HG02798 (cell line): ENCODE results near the gene THSD4.
"Not testable (repeated sequence)": the region's sequence is repeated elsewhere in the genome, so short reads cannot be mapped to it uniquely, and the experiment has no call there.

Experiments
- ATAC-seq: cut with Tn5 transposase; IDR thresholded peaks from one replicate; pipeline ENCODE4 v1.9.1; 2021; ENCODE audit warnings: mild to moderate bottlenecking; ENCODE audit not compliant: unreplicated experiment, poor library complexity

Gene THSD4

DNA sequence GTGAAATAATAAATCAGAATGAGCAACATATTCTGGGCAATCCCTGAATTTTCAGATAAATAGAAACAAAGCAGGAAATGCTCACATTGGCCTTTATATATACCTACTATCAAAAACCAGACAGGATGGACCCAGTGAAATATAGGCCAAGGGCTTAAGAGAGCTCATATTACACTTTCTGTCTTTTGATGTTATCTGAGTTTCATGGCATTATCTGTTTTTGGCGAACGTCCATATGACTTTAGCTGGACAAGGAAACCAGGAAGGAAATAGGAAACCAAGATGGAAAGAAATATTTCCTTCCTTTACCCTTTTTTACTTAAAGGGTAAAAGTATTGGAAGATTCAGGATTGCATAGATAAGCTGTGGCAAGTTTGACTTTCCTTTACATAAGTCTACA is 274.8 kb downstream of the THSD4 start:
- no peak for ATAC-seq

DNA sequence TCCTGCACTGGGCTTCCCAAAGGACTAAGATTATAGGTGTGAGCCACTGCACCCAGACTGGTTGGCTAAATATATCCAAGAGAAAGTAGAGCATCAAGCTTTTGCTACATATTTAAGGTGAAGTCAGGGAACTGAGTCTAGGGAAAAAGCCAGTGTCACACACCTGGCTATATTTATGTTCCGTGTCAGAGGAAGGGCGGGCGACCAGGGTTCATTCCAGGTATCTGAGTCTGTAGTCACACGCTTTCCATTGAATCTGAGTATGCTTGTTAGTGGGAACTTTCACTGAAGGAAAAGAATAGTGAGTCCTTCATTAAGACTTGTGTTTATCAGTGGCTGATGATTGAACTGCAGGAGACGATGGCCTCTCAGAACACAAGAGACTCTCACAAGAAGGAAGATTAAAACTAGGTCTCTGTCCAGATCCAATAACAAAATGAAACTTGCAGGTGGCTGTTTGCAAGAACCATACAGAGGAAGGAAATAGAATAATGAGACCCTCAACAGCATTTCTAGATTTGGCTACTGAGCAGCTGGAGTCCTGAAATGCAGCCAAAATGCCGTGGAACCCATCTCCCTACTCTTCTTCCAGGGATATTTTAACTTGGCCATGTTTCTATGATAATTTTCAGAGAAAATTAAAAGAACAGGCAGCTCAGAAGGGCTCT is 276.3 kb downstream of the THSD4 start:
- no peak for ATAC-seq

DNA sequence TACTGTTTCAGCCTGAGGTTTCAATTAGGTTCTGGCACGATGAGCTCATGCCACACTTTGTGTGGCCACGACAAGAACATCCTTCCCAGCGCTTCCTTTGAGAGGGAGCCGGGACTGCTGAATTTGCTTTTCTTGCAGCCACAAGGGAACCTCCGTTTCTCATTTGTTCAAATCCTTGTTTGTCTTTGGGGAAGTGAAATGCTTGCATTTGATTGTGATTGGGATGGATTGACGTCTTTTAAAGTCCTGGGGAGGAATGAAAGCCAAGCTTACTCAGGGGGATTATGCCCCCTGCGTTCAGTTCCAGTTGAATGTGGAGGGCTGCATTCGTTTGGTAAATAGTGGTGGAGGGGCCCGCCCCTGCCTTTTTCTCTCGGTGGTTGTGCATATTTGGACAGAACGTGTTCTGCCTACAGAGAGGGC is 277.6 kb downstream of the THSD4 start:
- ATAC-seq: no peak

DNA sequence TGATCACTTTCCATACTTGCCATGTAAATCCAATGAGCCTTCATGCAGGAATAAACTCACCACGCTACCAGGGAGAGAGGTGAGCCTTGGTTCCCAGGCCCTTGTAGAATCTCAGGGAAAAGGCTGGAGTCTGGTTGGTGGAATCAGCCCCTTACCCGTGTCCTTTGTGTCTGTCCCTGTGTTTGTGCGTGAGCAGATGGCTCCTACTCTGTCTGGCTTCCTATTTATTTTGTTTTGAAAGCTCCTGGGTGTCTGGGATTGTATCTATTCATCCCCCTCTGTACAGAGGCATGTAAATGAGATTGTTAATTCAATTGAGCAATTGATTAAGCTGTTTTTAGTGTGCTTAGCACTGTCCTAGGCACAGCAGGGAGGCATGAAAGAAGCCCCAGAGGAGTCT is 278.1 kb downstream of the THSD4 start:
- no peak for ATAC-seq

DNA sequence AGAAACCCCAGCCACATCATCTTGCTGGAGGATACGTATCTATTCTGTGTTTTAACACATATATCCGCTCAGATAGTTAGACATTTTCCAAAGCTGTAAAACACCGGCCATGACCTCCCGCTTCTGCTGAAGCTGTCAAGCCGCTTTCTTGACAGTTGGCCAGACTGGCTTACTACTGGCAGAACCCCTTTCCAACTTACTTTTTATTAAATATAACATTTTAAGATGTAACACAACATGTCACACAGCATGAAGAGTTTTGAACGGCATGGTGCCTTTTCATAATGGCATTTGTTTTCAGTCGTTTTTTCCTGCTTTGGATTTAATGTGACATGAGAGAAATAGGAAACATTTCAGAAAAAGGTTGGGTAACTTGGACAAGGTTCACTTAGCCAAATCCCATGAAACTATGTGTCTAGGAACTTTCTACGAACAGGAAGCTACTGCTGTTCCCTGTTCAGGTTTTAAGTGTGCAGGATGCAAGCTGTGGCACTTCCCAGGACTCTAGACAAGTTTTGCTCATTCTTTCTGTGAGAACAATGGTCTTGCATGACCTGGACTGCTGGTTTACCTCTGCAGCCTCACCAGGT is 281.4 kb downstream of the THSD4 start:
- ATAC-seq: no peak

DNA sequence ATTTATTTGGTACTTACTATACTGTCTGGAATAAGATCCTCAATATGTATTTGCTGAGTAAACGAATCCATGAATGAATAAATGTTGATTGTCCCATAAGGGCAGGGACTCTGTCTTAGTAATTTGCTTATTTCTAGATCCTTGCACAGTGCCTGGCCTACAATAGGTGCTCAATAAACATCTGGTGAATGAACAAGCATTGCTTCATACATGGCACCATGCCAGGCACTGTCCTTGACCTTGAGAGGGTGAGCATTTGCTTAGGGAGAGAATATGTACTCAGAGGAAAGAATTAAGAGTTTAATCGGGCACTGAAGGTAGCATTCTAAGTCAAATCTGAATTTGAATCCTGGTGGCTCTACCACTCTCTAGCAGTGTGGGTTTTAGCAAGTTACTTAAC is 282.1 kb downstream of the THSD4 start:
- ATAC-seq: no peak

DNA sequence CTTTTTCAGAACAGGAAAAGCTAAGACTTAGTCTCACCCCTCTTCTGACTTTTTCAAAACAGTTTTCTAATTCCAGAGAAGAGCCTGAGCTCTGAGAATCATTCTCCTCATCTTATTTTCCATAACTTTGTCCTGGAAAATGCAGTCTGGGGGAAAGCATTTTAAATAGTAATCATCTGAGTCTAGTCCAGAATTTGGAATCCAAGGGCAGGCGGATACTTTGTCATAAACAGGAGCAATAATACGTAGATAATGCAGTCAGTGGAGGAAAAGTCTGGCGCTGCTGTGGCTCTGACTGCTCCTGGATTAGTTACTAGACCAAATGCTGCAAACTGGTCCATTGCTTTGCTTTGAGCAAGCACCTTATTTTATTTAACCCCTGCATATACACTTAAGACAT is 285.0 kb downstream of the THSD4 start:
- no peak for ATAC-seq

DNA sequence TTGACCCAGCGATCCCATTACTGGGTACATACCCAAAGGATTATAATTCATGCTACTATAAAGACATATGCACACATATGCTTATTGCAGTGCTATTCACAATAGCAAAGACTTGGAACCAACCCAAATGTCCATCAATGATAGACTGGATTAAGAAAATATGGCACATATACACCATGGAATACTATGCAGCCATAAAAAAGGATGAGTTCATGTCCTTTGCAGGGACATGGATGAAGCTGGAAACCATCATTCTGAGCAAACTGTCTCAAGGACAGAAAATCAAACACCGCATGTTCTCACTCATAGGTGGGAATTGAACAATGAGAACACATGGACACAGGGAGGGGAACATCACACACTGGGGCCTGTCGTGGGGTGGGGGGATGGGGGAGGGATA is 286.5 kb downstream of the THSD4 start:
- not testable (repeated sequence) for ATAC-seq

DNA sequence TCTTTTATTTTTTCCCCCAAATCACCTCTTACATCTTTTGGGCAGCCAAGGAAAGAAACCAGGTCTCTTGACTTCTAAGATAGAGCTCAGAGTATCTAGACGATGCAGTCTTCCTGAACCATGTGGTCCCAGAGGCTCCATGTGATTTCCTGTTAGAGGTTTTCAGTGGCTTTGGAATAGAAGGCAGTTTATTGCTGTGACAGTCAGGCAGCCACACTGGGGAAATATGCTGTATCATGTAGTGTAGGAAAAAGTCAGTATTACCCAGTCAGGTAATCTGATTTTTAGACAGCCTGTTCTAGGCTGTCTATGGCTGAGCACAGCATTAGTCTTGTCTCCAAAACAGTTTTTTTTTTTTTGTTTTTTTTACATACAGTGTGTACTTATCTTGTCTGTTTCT is 294.3 kb downstream of the THSD4 start:
- ATAC-seq: no peak

DNA sequence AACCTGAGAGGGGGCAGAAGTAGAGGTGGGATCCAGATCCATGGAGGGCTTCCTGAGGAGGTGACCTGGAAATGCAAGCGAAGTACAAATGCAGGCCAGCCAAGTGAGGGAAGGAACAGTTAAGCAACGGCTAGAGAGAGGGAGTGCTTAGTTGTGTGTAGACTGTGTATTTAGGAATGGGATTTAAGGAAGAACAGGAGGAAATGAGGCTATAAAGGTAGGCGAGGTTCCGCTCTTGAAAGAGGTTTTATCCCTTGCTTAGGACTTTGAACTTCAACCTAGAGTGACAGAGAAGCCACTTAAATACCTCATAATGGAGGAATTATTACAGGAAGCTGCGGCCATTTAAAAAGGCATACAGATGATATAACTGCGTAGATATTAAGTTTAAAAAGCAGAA is 295.1 kb downstream of the THSD4 start:
- ATAC-seq: no peak

DNA sequence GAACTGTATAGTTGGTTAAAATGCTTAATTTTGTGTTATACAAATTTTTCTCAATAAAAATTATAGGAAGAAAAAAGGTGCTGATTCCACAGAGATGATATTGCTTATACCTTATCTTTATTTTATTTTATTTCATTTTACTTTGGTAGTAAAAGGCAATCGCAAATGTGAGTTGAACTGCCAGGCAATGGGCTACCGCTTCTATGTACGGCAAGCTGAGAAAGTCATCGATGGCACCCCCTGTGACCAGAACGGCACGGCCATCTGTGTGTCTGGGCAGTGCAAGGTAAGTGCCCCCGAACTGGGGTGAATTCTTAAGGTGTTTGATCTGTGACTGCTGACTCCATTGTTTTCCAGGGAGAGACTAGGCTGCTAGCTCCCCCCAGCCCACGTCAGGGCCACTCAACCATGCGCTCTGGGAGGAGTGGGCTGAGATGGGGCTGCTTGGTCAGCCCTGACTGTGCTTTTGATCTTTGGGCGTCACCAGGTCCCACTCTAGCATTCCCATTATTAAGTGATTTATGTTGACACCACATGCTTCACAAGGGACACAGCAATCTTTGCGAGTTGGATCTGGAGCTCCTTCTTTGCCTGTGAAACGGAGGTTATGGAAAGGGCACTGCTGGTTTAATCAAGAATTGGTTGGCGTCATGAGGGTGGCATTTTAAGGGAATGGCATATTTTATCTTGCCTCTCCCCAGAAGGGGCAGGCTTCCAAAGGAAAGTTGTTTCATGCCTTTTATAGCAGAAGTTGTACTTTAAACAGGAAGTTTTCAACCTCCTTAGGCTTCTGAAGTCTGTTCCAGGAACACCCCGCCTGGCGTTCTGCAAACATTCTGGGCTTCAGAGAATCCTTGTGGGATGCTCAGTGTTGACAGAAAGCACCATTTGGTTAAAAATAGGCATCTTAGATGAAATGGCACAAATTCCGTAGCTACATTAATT is 296.5 kb downstream of the THSD4 start:
- no peak for ATAC-seq

DNA sequence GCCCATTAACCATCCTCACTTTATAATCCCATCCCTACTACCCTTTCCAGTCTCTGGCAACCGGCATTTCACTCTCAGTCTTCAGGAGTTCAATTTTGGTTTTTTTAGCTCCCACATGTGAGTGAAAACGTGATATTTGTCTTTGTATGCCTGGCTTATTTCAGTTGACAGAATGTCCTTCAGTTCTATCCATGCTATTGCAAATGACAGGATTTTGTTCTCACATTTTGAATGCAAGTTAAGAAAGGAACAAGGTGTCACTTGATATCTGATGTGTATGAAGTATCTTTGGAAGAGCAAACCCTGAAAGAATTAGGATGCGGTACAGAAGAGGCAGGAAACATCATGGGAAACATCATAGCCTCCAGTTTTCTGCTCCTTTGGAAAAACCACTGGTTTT is 298.1 kb downstream of the THSD4 start:
- ATAC-seq: no peak

DNA sequence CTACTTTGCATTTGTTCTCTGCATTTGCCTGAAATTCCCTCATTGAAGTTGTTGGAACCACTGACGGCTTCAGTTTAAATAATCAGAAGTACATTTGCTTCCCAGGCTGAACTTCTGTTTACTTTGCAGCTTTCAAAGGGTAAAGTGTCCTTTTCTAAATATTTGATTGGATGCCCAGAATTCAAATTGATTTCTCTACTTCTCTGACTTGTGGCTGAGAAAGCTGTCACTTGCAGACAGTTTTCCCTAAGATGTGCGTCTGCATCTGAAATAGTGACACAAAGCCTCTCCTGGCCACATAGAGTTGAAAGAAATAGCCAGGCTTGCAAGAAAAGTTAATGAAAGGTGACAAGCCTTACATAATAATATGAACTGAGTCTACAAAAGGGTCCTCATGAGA is 299.6 kb downstream of the THSD4 start:
- ATAC-seq: no peak

DNA sequence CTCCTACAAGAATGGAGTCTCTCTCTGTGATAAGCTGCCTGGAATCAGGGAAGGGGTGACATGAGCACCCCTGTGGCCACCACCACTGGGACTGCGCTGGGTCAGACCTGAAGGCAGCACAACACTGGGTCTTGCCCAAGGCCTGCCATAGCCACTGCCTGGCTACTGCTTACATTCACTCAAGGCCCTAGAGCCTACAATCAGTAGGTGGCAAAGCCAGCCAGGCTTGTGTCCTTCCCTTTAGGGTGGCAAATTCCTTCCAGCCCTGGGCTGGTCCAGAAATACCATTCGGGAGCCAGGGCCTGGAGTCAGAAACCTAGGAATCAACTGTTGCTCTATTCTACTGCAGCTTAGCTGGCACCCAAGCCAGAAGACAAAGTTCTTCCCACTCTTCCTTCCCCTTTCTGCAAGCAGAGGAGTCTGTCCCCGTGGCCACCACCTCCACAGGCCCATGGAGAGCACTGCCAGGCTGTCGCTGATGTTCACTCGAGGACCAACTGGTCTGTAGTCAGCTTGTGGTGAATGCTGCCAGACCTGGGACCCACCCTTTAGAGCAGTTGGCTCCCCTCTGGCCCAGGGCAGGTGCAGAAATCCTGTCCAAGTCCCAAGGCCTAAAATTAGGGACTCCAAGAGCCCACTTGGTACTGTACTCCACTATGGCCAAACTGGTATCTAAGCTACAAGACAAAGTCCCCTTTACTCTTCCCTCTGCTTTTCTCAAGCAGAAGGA is 307.4 kb downstream of the THSD4 start:
- no peak for ATAC-seq

DNA sequence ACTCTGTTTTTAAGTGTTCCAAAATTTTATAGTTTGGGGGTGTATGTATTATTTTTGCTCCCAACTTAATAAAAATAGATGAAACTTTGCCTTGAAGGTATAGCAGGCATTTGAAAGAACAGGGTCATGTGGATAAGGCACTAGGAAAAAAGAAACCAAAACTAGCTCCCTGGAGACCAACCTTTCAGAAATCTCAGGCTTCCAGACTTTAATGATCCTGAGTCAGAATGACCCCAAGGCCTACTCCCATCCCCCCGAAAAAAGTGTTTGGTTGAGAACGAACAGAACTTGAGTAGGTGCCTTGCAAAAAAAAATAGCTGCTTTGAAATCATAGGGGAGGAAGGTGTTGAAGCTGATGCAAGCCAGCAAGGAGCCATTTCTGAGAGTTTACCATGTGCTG is 309.5 kb downstream of the THSD4 start:
- no peak for ATAC-seq

DNA sequence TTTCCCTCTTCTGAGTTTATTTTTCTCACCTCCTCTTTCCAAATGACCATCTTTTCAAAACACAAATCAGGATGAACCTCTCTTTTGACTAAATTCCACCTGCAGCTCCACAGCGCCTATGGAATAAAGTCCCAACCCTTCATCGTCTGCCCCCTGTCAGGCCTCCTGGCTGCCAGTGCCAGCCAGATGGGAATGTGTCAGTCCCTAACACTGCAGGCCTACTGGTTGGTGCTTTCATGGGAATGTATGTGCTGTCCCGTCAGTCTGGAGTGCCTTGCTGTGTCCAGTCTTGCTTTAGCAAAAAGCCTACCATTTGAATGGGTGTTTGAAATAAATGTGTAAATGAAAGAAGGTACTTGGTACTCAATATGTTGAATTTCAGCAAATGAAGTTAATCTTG is 310.1 kb downstream of the THSD4 start:
- ATAC-seq: no peak

DNA sequence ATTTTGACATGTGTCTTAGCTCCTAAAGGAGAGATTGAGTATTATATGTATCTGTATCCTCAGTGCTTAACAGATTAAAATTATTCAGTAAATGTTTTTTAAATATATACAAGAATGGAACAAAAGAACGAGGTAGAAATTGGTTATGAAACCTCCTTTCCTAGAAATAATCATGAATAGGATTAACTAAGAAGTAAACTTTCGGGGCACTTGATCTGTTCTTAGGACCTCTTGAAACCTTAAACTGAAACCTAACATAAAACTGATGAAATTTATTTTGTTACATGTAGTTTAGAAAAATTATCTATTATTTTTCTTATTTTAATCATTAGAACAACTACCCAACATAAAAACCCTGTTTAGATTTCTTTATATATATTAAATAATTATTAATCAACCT is 311.5 kb downstream of the THSD4 start:
- ATAC-seq: no peak

DNA sequence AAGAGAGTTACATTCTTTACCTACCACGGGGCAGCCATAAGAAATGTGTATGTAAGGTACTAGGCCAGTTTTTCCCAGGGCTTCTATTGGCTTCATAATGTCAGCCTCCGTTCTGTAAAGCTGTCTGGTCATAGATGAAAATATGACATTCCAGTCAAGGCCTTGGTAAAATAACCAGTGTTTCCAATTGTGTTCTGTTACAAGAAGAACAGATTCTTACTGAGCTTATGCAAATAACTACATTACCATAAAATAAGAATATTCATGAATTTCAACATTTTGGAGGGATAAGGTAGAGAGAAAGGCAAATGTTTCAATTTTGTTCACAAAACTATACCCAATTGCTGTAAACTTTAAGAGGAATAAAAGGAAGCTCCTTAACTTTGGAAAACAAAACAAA is 315.5 kb downstream of the THSD4 start:
- ATAC-seq: no peak

DNA sequence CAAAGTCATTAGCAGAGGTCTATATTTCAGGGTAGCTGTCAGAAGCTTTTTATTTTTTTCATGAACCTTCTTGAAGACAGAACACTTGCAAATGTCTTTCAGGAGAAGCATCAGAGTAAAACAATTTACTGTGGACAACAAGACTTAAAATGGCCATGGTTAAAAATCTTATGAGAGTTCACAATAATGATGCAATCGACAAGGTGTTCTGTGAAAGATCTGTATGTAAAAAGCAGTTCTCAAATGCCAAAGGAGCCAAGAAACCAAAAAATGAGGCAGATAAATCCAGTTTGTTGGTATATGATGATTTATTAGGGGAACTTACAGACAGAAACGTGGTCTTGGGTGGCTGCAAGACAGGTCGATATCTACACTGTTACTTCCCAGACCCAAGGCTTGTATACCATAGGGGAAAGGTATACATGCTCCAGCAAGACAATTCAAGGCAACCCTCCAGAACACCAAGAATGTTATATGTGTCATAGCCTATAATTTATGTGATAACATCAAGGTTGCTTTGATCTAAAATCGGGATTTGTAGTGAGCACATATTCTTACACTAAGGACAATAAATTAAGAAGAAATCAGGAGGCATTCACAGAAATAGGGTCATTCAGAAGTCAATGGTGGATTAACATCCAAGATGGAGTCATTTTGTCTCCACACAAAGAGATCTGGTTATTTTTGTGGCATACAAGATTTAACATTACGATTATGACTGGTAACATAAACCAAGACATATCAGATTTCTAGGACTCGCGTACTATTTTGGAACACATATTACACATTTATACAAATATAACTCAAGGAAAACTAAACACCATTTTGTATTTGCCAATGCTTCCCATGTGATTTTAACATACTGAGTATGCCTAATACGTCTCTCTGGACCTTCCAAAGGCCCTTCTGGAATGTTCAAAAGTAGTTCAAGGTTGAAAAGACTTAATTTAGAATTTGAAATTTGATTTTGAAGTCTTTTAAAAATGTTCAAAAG is 316.4 kb downstream of the THSD4 start:
- no peak for ATAC-seq

DNA sequence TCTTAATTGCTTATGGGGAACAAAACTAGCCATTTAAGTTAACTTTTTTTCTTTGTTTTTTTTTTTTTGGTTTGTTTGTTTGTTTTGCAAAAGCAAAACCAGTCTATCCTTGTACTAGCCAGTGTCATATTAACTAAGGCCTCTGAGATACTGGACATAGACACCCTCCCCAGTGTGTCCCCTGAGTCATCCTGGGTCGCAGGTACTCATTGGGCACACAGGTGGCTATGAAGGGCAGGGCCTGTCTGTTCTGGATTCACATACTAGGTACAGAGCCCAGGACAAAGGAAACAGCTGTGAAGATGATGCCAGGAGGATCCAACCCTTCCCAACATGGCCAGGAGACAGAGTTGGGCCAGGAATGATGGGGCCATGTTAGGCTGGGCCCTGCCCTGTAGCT is 318.1 kb downstream of the THSD4 start:
- no peak for ATAC-seq
